ENCODE data around the gene SETX. TPM values are rescaled to one million over a fixed set of nuclear protein-coding genes. Genes with fewer than 3 reads are reported as not detected.
"Not testable (repeated sequence)": the region's sequence is repeated elsewhere in the genome, so short reads cannot be mapped to it uniquely, and the experiment has no call there.

The SETX gene, protein sequence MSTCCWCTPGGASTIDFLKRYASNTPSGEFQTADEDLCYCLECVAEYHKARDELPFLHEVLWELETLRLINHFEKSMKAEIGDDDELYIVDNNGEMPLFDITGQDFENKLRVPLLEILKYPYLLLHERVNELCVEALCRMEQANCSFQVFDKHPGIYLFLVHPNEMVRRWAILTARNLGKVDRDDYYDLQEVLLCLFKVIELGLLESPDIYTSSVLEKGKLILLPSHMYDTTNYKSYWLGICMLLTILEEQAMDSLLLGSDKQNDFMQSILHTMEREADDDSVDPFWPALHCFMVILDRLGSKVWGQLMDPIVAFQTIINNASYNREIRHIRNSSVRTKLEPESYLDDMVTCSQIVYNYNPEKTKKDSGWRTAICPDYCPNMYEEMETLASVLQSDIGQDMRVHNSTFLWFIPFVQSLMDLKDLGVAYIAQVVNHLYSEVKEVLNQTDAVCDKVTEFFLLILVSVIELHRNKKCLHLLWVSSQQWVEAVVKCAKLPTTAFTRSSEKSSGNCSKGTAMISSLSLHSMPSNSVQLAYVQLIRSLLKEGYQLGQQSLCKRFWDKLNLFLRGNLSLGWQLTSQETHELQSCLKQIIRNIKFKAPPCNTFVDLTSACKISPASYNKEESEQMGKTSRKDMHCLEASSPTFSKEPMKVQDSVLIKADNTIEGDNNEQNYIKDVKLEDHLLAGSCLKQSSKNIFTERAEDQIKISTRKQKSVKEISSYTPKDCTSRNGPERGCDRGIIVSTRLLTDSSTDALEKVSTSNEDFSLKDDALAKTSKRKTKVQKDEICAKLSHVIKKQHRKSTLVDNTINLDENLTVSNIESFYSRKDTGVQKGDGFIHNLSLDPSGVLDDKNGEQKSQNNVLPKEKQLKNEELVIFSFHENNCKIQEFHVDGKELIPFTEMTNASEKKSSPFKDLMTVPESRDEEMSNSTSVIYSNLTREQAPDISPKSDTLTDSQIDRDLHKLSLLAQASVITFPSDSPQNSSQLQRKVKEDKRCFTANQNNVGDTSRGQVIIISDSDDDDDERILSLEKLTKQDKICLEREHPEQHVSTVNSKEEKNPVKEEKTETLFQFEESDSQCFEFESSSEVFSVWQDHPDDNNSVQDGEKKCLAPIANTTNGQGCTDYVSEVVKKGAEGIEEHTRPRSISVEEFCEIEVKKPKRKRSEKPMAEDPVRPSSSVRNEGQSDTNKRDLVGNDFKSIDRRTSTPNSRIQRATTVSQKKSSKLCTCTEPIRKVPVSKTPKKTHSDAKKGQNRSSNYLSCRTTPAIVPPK (N-terminal part only)
- 66.7 TPM for total RNA-seq

DNA sequence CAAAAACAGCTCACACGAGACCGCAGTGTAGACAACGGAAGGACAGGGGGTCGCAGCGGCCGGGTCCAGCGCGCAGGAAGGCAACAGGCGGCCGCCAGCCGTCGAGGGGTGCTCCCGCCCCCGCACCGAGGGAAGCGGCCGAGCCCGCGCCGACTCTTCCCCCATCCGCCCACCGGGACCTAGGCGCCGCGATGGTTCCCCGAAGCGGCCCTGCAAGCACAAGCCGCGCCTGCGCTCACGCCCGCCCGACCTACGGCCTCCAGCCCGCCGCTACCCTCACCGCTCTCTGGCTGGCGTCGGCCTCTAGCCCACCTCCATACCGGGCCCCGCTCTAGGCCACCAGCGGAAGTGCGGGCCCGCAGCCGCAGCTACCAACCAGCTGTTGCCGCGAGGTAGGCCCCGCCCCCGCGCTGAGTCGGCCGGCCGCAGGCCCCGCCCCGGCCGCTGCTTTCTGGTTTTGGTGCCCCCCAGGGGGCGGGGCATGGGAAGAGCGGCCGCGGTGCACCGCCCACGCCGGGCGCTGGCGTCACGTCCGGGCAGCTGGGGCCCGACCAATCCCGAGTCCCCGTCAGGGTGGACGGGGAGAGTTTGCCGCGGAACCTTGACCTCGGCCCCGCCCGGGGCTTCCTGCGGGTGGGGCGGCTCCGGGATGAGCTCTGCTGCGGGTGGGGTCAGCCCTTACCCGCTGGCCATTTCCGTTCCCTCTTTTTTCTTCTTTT, at the start of gene SETX:
SETX (minus strand) TSS at position 350 of the 719 bp plus-strand sequence. CDS start 5,558 bp downstream, outside the sequence.
- DNase-seq (ENCODE audit: low spot score) = peak; percentile 98
- intact Hi-C loops (cut with DNase I) = no loop called here
- peak; percentile 99 for ATAC-seq

DNA sequence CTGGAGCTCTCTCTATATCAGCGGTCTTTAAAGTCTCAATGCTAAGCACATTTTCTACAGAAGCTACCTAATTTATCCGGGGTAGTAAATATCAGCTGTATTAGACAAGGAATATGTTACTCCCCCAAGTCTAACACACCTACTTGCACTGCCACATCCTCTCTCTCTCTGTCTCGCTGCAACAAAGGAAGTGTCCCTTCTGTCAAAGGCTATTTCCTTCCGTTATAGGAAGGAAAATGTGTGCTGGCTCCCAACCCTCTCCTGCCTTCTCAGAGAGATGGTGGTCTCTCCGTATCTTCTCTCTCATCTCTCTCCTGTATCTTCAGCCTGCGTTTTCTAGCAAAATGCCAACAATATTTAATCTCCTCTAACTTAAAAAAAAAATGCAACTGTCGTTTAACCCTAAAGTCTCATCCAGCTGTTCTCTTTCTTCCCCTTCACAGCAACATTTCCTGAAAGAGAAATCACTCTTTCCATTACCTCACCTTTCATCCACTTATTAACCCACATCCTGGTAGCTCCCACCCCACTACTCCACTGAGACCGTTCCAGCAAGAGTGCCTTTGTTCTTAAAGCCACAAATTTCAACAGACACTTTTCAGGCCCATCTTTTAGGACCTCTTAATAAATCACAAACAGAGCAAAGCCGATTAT, 49.6 kb upstream of the SETX start:
- ATAC-seq = no peak
- DNase-seq (ENCODE audit: low spot score) = no peak
- intact Hi-C loops (cut with DNase I) = no loop called here

- intact Hi-C loops (cut with DNase I) = no loop called here
Measured at GRCh38 chr9:132401824-132402223, 47.0 kb upstream of the SETX start.

GRCh38 chr9:132395560-132395959, 40.8 kb upstream of the SETX start:
- intact Hi-C loops (cut with DNase I) = no loop called here
- ATAC-seq (no peak), DNase-seq (ENCODE audit: low spot score) (no peak)

More at GRCh38 chr9:132401824-132402223, 47.0 kb upstream of the SETX start:
- DNase-seq (ENCODE audit: low spot score) = no peak
- ATAC-seq = no peak

DNA sequence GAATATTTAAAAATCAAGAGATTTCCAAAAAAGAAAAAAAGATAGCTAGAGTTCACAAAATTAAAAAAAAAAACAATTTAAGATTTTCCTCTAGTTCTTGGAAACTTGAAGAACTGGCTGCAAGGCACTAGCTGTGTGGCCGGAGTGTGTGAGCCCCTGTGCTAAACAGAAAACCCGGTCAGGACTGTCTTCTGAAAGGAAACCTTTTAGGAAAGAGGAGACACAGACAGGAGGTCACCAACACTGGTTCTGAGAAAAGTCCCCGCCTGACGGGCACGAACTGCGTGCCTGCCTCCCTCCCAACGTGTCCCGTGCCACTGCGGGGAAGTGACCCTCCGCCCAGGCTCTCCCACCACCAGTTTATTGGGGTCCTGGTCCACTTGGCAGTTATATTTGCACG, 36.7 kb upstream of the SETX start:
- ATAC-seq = no peak
- DNase-seq (ENCODE audit: low spot score) = no peak

DNA sequence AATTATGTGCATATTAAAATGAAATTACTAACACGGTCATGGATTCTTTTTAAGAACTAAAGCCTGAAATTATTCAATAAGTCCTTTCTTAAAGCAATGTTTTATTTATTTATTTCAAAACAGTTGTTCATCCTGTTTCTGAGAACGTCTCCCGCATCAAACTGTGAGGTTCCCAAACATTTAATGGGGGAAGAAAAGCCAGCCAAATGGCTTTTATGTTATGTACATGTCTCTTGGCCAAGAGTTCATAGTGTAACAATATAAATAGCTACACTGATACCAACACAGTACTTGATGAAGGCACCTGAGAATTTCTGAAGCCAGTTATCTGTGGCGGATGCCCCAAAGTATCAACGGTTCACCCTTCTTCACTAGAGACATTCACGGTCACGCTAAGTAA, 36.2 kb upstream of the SETX start:
- intact Hi-C loops (cut with DNase I) = no loop called here
- DNase-seq (ENCODE audit: low spot score) = no peak

More for the DNA sequence above, 36.7 kb upstream of the SETX start:
- intact Hi-C loops (cut with DNase I) = no loop called here

DNA sequence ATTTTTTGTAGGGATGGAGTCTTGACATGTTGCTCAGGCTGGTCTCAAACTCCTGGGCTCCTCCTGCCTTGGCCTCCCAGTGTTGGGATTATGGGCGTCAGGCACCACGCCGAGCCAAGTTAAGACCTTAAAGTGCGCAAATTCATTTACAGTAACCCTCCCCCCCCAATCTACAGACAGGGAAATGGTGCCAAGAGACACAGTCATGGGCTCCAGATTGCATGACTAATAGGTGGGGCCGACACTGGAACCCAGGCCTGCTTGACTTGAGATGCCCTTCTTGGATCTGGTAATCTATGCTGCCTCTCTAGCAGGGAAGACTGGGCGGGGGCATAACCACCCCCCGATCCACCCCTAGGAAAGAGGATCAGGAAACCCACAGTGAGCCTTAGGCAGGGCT, 32.3 kb upstream of the SETX start:
- DNase-seq (ENCODE audit: low spot score) = no peak
- intact Hi-C loops (cut with DNase I) = no loop called here
- ATAC-seq = no peak

More for the DNA sequence above, 36.2 kb upstream of the SETX start:
- ATAC-seq = no peak

GRCh38 chr9:132384376-132384775, 29.6 kb upstream of the SETX start:
- DNase-seq (ENCODE audit: low spot score) (no peak), ATAC-seq (no peak)
- intact Hi-C loops (cut with DNase I) = no loop called here

DNA sequence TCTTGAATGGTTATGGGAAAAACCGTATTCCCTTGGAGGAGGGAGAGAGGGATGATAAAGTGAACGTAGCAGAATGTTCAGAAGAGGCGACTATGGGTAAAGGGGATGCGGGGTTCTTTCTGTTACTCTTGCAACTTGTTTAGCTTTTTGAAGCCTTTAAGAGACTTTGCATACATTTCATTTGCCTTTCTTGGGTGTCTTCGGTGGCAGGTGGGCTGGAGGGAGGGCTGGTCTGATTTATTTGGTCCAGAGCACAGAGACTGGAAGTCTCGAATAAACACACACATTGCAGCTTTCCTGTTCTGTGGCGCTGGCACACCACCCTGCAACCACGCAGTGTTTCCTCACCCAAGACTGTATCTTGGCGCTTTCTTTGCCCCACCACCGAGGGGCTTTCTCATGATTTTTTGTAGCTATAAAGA, 28.7 kb upstream of the SETX start:
- DNase-seq (ENCODE audit: low spot score) (no peak), ATAC-seq (no peak)
- intact Hi-C loops (cut with DNase I) = no loop called here

- intact Hi-C loops (cut with DNase I) = no loop called here
- no peak for ATAC-seq
- no peak for DNase-seq (ENCODE audit: low spot score)
Measured at GRCh38 chr9:132381966-132382541, 27.3 kb upstream of the SETX start.

DNA sequence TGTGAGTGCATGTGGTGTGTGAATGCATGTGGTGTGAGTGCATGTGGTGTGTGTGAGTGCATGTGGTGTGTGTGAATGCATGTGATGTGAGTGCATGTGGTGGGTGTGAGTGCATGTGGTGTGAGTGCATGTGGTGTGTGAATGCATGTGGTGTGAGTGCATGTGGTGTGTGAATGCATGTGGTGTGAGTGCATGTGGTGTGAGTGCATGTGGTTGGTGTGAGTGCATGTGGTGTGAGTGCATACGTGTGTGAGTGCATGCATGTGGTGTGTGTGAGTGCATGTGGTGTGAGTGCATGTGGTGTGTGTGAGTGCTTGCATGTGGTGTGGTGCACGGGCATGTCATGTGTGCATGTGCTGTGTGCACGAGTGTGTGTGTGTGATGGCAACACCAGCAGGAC, 23.6 kb upstream of the SETX start:
- ATAC-seq; intact Hi-C loops (cut with DNase I); DNase-seq (ENCODE audit: low spot score): not testable (repeated sequence)

- DNase-seq (ENCODE audit: low spot score); ATAC-seq: not testable (repeated sequence)
Measured at GRCh38 chr9:132377769-132378168, 23.0 kb upstream of the SETX start.

DNA sequence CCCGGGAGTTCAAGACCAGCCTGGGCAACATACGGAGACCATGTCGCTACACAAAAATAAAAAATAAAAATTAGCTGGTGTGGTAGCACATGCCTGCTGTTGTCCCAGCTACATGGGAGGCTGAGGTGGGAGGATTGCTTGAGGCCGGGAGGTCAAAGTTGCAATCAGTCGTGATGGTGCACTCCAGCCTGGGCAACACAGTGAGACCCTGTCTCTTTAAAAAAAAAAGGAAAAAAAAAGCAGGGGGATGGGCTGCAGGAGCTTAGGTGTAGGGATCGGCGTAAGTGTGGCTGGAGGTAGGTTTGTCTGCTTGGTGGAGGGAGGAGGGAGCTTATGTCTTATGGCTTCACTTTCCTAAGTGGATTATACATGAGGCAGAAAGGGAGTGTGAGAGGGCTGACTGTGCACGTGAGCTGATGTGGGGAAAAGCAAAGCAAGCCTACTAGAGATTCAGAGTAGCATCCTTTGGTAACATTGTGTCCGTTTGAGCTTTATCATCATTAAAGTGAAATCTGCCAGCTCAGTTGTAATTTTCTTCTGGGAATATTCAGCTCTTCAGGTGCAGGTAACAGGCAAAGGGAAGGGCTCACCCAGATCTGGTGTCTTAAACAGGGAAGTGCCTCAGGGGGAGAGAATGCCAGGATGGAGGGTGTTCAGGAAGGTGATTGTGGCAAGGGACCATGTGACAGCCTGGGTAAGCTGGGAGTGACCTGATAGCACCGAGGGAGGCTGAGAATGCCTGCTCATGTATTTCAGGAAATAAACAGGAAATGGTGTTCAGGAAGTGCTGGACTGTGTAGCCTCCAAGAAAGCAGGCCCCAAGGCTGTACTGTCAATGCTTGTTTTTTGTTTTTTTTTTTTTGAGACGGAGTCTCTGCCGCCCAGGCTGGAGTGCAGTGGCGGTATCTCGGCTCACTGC, 17.6 kb upstream of the SETX start:
- ATAC-seq (peak; percentile 95), DNase-seq (ENCODE audit: low spot score) (no peak)
- intact Hi-C loops (cut with DNase I) = no loop called here

More at GRCh38 chr9:132377769-132378168, 23.0 kb upstream of the SETX start:
- intact Hi-C loops (cut with DNase I) = not testable (repeated sequence)

GRCh38 chr9:132370592-132370991, 15.8 kb upstream of the SETX start:
- no peak for DNase-seq (ENCODE audit: low spot score)
- intact Hi-C loops (cut with DNase I) = no loop called here
- ATAC-seq = no peak

GRCh38 chr9:132369421-132369820, 14.6 kb upstream of the SETX start:
- intact Hi-C loops (cut with DNase I) = no loop called here
- DNase-seq (ENCODE audit: low spot score) (no peak), ATAC-seq (no peak)

DNA sequence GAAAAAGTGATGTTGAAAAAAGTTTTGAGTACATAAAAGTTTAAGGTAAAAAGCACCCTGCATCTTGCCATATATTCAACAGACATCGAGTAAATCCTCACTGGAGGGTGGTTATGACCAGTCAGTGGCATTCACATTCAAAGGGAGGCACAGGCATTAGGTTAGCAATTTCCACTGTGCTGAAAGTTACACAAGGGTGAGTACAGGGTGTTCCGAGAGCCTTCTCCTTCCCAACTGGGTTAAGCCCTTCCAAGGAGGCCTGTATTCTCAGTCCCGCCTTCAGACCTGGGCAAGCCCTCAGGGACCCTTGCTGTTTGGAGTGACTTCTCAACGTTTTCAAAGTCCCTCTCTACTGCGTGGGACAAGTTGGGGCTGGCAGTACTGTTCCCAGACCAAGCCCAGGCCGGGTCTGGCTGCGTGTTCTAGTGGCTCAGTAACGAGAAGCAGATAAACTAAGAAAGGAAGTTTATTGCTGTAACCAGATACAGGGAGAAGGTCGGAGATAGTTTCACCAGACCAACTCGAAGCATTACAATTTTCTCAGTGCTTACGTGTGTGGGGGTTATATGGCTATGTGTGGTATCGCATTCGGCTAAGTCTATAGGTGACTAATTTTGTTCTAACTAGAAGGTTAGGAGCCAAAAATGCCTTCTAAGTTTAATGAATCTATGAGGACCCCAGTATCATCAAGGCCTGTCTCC, 13.0 kb upstream of the SETX start:
- intact Hi-C loops (cut with DNase I) = no loop called here
- DNase-seq (ENCODE audit: low spot score) (no peak), ATAC-seq (no peak)
